ENCODE data around the gene HCAR3. TPM values are rescaled to one million over a fixed set of nuclear protein-coding genes. Genes with fewer than 3 reads are reported as not detected.
A peak's percentile ranks its signal among the peaks of the same experiment; 100 is the strongest.

HCAR3 gene
- total RNA-seq, 1 experiment from 2014 or later = not detected

DNA sequence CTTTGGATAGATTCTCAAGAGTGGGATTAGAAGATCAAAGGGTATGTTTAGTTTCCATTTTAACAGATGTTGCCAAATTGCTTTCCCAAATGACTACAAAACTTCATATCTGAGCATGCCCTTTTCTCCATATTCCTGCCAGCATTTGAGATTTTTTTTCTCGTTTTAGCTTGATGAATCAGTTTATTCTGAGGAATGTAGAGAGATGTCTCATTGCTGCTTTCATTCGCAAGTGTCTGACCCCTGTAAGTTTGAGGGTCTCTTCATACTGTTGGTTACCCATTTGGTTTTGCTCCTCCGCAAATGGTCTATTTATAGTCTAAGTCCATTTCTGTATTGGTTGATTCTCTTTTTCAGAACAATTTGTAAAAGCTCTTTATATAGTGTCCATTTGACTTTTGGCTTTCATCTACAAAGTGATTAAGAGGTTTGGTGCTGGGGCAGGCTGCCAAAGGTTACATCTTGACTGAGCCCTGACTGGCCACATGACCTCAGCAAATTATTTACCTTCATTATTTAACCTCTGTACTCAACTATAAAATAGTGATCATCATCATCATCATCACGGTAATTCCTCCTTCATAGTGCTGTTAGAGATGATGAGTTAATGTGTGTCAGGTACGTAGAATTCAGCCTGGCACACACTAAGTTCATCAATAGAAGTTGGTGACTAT lies 47.1 kb downstream of the HCAR3 start:
- peak; percentile 68 for DNase-seq (ENCODE audit: low read depth)

GRCh38 chr12:122668268-122668667 lies 48.3 kb downstream of the HCAR3 start:
- no peak for DNase-seq (ENCODE audit: low read depth)

- DNase-seq (ENCODE audit: low read depth) = no peak
Measured at GRCh38 chr12:122665759-122666158, 50.9 kb downstream of the HCAR3 start.

DNA sequence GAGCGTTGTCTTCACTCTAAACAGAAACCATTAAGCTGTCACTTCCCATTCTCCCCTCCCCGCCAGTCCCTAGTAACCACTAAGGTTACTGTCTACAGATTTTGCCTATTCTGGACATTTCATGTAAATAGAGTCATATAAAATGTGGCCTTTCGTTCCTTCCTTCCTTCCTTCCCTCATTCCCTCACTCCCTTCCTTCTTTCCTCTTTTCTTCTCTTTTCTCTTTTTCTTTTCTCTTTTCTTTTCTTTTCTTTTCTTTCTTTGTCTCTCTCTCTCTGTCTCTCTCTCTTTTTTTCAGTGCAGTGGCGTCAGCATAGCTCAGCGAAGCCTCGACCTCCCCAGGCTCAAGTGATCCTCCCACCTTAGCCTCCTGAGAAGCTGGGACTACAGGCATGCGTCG lies 51.3 kb downstream of the HCAR3 start:
- DNase-seq (ENCODE audit: low read depth) = no peak

Other genes starting within 250 kb of the HCAR3 start
- 13.1 and 21.4 TPM in 2 replicates for gene ZCCHC8, start 215.9 kb downstream of the HCAR3 start, total RNA-seq (2014; rRNA removed; shearing (Covaris generic))
- gene RSRC2, start 189.9 kb downstream of the HCAR3 start, total RNA-seq (2014; rRNA removed; shearing (Covaris generic)) = 33.1 and 38.1 TPM in 2 replicates
- 36.5 and 44.7 TPM in 2 replicates for gene KNTC1, start 189.6 kb downstream of the HCAR3 start, total RNA-seq (2014; rRNA removed; shearing (Covaris generic))
- gene HCAR2, start 13.5 kb downstream of the HCAR3 start, total RNA-seq (2014; rRNA removed; shearing (Covaris generic)) = not detected in 2 replicates
- gene HCAR1, start 14.0 kb upstream of the HCAR3 start, total RNA-seq (2014; rRNA removed; shearing (Covaris generic)) = not detected in 2 replicates
- 29.9 and 48.6 TPM in 2 replicates for gene DENR, start 36.0 kb upstream of the HCAR3 start, total RNA-seq (2014; rRNA removed; shearing (Covaris generic))
- gene CCDC62, start 57.8 kb upstream of the HCAR3 start, total RNA-seq (2014; rRNA removed; shearing (Covaris generic)) = 0.02 and 0.27 TPM in 2 replicates
- gene HIP1R, start 118.6 kb upstream of the HCAR3 start, total RNA-seq (2014; rRNA removed; shearing (Covaris generic)) = 18.3 and 23.5 TPM in 2 replicates
- 27.7 and 28.9 TPM in 2 replicates for gene VPS37B, start 179.3 kb upstream of the HCAR3 start, total RNA-seq (2014; rRNA removed; shearing (Covaris generic))
- 5.8 and 9.6 TPM in 2 replicates for gene ABCB9, start 249.7 kb upstream of the HCAR3 start, total RNA-seq (2014; rRNA removed; shearing (Covaris generic))